HCT116 (cell line): ENCODE measurements around the gene AADACL3.

Experiments used
- CEBPB ChIP-seq: IDR thresholded peaks from 2 replicates; pipeline ENCODE4 v1.6.1; 2012; ENCODE audit warnings: low read depth
- CTCF ChIP-seq, 3 experiments: fragments of 200-600 bp in 1 of 3; sonication (generic) in 1 of 3; IDR thresholded peaks in 2 of 3; conservative IDR thresholded peaks in 1 of 3; 2 replicates each; pipeline ENCODE4 v1.5.1; 2012 to 2017; ENCODE audit warnings: low read depth in 2 of 3, low read length in 2 of 3, antibody characterized with exemption in 1 of 3, borderline replicate concordance in 1 of 3, control low read depth in 1 of 3, mild to moderate bottlenecking in 1 of 3, mixed read lengths in 1 of 3, mixed run types in 1 of 3, moderate library complexity in 1 of 3; ENCODE audit not compliant: insufficient read depth in 1 of 3
- FOSL1 ChIP-seq: IDR thresholded peaks from 2 replicates; pipeline ENCODE4 v1.6.1; 2012; ENCODE audit warnings: low read depth
- POLR2A ChIP-seq: IDR thresholded peaks from 2 replicates; pipeline ENCODE4 v1.7.0; 2011; ENCODE audit warnings: borderline replicate concordance; ENCODE audit not compliant: insufficient read depth, insufficient read length; ENCODE audit errors: extremely low read depth
- SP1 ChIP-seq: IDR thresholded peaks from 2 replicates; pipeline ENCODE4 v1.6.1; 2012; ENCODE audit warnings: low read depth

GRCh38 chr1:12764016-12764415 is 48.1 kb downstream of the AADACL3 start:
- TF ChIP-seq CEBPB (no peak), FOSL1 (no peak), CTCF (IDR thresholded peaks at IDR 0.05 in 2 of 3, conservative IDR thresholded peaks at IDR 0.05 in 1 of 3; ENCODE audit: borderline replicate concordance in 1 of 3, insufficient read depth in 1 of 3, low read depth in 2 of 3, low read length in 2 of 3) (0 out of 6 replicates have a peak, but pooled peaks of 1 of the 3 experiments have one; percentile 12), SP1 (no peak), POLR2A (no peak)
